Duodenal mucosa (tissue), 2 donors: Measurements from ENCODE around the gene HMX3.

Experiments used
- H3K27ac ChIP-seq: one replicate; pipeline ENCODE4 v1.7.0; 2013; ENCODE audit warnings: low read depth, low read length
- H3K27me3 ChIP-seq, 2 donors: one replicate each; pipeline ENCODE4 v1.7.0; 2013; ENCODE audit warnings: low read length in 2 of 2, control low read depth in 1 of 2; ENCODE audit not compliant: insufficient read depth in 2 of 2, control insufficient read depth in 1 of 2
- H3K36me3 ChIP-seq, 2 donors: one replicate each; pipeline ENCODE4 v1.7.0; 2013; ENCODE audit warnings: low read length in 2 of 2, control low read depth in 1 of 2; ENCODE audit not compliant: insufficient read depth in 2 of 2, control insufficient read depth in 1 of 2
- H3K4me1 ChIP-seq, 2 donors: one replicate each; pipeline ENCODE4 v1.7.0; 2013; ENCODE audit warnings: low read length in 2 of 2, control low read depth in 1 of 2; ENCODE audit not compliant: insufficient read depth in 2 of 2, control insufficient read depth in 1 of 2
- H3K4me3 ChIP-seq, 2 donors: one replicate each; pipeline ENCODE4 v1.7.0; 2013; ENCODE audit warnings: low read length in 2 of 2, low read depth in 1 of 2
- H3K9ac ChIP-seq, 2 donors: one replicate each; pipeline ENCODE4 v1.7.0; 2013; ENCODE audit warnings: low read length in 2 of 2, low read depth in 1 of 2
- H3K9me3 ChIP-seq, 2 donors: one replicate each; pipeline ENCODE4 v1.7.0; 2013; ENCODE audit warnings: low read length in 2 of 2, control low read depth in 1 of 2; ENCODE audit not compliant: control insufficient read depth in 1 of 2

Gene HMX3

DNA sequence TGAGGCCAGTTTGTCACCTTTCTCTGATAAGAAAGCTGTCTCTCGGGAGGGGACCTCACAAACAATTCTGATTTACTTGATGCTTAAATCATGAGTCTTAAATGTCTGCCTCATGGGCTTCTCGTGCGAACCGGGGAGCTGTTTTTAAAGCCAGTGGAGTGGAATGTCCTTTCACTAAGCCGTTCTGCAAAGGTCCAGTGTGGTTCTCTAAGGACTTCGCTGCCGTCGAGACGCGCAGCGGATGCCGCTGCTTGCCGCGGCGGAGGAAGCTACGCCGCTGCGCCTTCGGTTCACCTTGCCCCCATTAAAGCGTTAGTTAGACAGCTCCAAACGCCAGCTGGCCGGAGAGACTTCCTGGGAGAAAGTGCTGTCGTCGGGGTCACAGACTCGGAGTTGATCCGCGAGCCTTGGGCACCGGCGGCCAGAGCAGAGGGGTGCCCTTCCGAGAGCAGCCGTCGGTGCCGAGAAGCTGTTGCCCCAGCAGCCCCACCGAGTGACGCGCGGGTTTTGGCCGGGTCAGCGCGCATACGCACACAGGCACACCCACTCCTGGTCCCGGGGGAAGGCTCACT is 1.3 kb upstream of the HMX3 start:
- peak overlapping the region in 1 of 2 donors; percentile 4 for H3K4me3 ChIP-seq

DNA sequence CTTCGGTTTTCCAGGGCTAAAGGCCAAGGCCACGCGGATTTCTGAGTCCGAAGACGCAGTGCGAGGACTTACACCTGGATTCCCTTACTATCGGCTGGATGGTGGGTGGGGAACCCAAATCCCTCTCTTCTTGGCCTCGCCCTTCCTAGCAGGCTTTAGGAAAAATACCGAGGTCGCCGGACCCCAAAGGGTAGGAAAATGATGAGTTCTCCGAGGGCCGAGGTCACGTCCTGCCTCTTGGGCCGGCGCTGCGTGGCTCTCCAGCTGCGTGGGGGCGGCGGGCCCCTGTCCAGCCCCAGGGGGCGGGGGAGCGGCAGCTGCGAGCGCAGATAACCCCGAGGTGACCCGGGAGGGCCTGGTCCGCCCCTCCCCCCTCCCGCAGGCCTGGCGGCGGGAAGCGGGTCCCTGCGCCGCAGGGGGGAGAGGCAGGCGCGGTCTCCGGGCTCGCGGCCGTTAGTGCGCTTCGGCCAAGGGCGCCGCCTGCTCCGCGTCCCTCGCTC is 805 bp upstream of the HMX3 start:
- Histone ChIP-seq H3K36me3 (no peaks in the 10 kb centered on the region), H3K9me3 (no peaks in the 10 kb centered on the region), H3K27ac (no peak overlapping the region), H3K27me3 (peaks cover 86 to 96% of the 10 kb centered on the region in 2 donors), H3K9ac (no peak overlapping the region), H3K4me3 (peak overlapping the region; percentile 1 to 50), H3K4me1 (peaks cover 8 to 35% of the 10 kb centered on the region in 2 donors)

More for the DNA sequence above, 1.3 kb upstream of the HMX3 start:
- H3K9me3 ChIP-seq: no peaks in the 10 kb centered on the region
- H3K27ac ChIP-seq: no peak overlapping the region
- H3K36me3 ChIP-seq: no peaks in the 10 kb centered on the region
- H3K4me1 ChIP-seq: peaks cover 8 to 30% of the 10 kb centered on the region in 2 donors
- H3K27me3 ChIP-seq: peaks cover 86 to 96% of the 10 kb centered on the region in 2 donors
- no peak overlapping the region for H3K9ac ChIP-seq

DNA sequence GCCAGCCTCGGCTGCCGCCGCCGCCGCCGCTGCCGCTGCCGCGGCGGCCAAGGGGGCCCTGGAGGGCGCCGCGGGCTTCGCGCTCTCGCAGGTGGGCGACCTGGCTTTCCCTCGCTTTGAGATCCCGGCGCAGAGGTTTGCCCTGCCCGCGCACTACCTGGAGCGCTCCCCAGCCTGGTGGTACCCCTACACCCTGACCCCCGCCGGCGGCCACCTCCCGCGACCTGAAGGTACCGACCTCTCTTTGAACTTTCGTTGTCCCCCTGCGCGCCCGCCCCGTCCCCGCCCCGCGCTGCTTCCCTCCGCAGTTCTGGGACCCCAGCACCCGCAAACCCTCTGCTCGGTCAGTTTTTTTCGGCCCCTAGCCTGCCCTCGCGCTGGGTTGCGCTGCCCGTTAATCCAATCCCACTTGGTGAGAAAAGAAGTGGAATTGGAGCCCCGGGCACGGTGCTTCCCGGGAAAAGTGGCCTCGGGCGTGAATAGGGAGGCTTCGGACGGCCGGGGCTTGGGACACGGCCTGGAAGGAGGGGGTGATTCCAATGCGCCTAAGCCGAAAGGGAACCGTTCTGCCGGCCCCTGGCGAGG is 543 bp downstream of the HMX3 start:
- Histone ChIP-seq H3K27ac (no peak overlapping the region), H3K36me3 (no peaks in the 10 kb centered on the region), H3K9me3 (no peaks in the 10 kb centered on the region), H3K27me3 (peaks cover 91 to 96% of the 10 kb centered on the region in 2 donors), H3K4me3 (peak overlapping the region in 1 of 2 donors; percentile 7), H3K9ac (no peak overlapping the region), H3K4me1 (peaks cover 8 to 38% of the 10 kb centered on the region in 2 donors)

DNA sequence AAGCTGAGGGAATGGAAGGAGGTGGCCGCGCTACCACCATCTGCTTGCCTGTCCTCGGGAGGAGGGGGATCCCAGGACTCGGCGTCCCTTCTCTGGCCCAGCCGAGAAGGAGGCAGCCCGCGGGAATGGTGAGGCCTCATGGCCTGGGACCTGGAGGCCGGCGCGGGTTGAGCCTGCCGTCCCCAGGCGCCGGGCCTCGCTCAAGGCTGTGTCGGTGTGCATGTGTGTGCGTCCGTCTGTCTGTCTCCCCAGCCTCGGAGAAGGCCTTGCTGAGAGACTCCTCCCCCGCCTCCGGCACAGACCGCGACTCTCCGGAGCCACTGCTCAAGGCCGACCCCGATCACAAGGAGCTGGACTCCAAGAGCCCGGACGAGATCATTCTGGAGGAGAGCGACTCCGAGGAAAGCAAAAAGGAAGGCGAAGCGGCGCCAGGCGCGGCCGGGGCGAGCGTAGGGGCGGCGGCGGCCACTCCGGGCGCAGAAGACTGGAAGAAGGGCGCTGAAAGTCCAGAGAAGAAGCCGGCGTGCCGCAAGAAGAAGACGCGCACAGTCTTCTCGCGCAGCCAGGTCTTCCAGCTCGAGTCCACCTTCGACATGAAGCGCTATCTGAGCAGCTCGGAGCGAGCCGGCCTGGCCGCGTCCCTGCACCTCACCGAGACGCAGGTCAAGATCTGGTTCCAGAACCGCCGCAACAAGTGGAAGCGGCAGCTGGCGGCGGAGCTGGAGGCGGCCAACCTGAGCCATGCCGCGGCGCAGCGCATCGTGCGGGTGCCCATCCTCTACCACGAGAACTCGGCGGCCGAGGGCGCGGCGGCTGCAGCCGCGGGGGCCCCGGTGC is 1.3 kb downstream of the HMX3 start:
- peak overlapping the region; percentile 7 to 15 for H3K4me3 ChIP-seq
- H3K27me3 ChIP-seq: peaks cover 91 to 96% of the 10 kb centered on the region in 2 donors
- no peaks in the 10 kb centered on the region for H3K9me3 ChIP-seq
- H3K4me1 ChIP-seq: peaks cover 8 to 38% of the 10 kb centered on the region in 2 donors
- no peaks in the 10 kb centered on the region for H3K36me3 ChIP-seq
- H3K9ac ChIP-seq: no peak overlapping the region
- no peak overlapping the region for H3K27ac ChIP-seq

DNA sequence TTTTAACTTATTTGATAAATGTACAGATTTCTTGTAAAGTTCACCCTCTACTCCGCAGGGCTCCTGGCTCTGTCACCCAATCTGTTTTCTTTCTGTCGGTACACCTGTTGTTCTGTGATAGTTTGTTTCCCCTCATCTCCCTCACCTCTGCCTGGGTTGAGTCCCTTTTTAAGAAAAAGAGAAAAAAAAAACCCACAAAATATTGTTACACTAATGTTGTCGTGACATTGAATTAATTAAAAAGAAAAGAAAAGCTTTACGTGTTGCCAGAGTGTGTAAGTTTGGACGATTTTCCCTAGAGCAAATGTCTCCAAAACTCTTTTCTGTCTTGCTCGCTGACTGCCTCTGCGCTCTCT is 3.4 kb downstream of the HMX3 start:
- Histone ChIP-seq H3K9me3 (no peaks in the 10 kb centered on the region), H3K4me3 (no peak overlapping the region), H3K27me3 (peaks cover 91 to 95% of the 10 kb centered on the region in 2 donors), H3K27ac (no peak overlapping the region), H3K36me3 (no peaks in the 10 kb centered on the region), H3K9ac (no peak overlapping the region), H3K4me1 (peaks cover 0 to 28% of the 10 kb centered on the region in 2 donors)

DNA sequence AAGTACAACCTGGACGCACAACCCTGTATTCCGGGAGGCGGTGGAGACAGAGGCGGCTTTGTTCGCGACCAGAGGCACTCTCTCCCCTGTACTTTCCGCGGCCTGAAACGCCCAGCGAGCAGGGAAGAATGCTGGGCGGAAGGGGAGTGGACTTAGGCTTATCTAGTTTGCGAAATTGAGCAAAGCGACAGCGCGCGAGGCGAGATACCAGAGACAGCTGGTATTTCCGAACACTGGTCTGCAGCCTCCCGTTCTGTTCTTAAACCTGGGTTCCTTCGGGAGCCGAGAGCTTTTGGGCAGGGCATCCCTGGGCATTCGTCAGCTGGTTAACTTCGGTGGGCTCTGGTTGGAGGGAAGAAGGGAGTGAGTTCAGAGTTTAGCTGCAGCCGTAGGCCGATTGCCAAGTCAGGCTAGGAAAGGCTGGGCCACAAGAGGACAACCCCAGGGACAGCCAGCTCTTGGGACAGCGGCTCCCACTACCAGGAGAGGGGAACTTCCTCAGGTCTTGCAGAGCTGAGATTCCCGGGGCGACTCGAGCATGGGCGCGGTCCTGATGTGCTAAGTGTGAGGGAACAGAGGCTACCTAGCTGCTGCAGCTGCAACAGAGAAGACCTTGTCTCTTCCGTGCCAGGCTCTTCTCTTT is 3.9 kb downstream of the HMX3 start:
- Histone ChIP-seq H3K36me3 (no peaks in the 10 kb centered on the region), H3K9ac (no peak overlapping the region), H3K27me3 (peaks cover 91 to 95% of the 10 kb centered on the region in 2 donors), H3K27ac (no peak overlapping the region), H3K4me3 (peak overlapping the region in 1 of 2 donors; percentile 2), H3K9me3 (no peaks in the 10 kb centered on the region), H3K4me1 (peaks cover 0 to 23% of the 10 kb centered on the region in 2 donors)

DNA sequence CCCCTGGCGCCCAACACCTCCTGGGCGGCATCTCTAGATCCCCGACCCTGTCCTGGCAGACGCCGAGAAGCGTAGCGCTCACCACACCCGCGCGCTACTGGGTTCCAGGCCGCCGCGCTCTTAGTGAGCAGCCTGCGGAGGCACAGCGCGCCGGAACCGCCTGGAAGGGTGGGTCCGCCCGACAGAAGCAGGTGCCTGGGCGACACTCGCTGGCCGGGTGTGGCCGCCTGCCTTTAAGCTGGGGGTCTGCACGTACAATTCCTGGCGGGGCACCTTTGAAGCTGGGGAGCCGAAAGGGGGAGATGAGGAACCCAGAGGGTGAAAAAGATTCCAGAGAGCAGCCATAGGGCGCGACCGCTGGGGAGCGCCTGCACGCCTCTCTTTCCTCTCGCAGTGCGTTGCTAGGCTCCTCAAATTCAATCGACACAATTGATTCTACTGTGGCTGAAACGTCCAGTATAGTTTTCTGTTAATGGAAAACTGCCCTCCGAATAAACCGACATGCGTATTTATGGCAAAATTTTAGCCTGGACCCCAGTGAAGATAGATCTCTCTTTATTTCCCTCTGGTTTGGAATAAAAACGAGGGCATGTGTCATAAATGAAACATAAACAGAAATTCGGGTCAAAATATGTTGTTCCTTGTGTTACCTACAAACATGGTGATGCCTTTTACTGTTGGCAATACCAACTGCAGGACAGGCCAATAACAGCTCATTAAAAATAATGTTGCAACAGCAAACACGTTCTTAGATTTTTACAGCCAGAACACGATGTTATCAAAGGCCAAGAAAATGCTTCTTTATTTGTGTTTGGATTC is 4.6 kb downstream of the HMX3 start:
- H3K27ac ChIP-seq: no peak overlapping the region
- H3K4me3 ChIP-seq: peak overlapping the region in 1 of 2 donors; percentile 2
- no peaks in the 10 kb centered on the region for H3K9me3 ChIP-seq
- H3K4me1 ChIP-seq: peaks cover 0 to 22% of the 10 kb centered on the region in 2 donors
- no peak overlapping the region for H3K9ac ChIP-seq
- peaks cover 91 to 95% of the 10 kb centered on the region in 2 donors for H3K27me3 ChIP-seq
- H3K36me3 ChIP-seq: no peaks in the 10 kb centered on the region

DNA sequence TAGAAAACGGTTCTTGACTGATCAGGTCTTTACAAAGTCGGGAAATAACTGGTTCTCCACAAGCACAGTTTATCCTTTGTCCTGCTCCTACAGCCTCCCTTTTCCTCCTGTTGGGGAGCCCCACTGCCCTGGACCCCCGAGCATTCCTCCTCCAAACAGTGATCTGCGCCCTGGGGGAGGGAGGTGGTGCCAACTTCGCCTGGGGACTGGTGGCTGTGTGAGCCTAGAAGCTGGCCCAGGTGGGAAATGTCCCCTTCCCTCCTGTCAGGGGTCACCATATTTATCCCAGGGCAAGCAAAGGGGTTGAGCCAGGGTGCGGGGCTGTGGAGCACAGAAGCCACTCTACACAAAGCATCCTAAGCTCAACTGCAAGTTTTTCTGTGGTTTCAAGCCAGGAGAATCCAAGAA is 5.2 kb downstream of the HMX3 start:
- H3K9me3 ChIP-seq: no peaks in the 10 kb centered on the region
- H3K9ac ChIP-seq: no peak overlapping the region
- H3K4me3 ChIP-seq: no peak overlapping the region
- H3K27me3 ChIP-seq: peaks cover 93 to 96% of the 10 kb centered on the region in 2 donors
- no peaks in the 10 kb centered on the region for H3K36me3 ChIP-seq
- no peak overlapping the region for H3K27ac ChIP-seq
- H3K4me1 ChIP-seq: peaks cover 0 to 22% of the 10 kb centered on the region in 2 donors
